ENCODE results near the gene RPS6KA5. TPM values are rescaled to one million over a fixed set of nuclear protein-coding genes. Genes with fewer than 3 reads are reported as not detected.

The RPS6KA5 gene
- total RNA-seq, 1 experiment from 2014 or later, result 24.2 TPM

DNA sequence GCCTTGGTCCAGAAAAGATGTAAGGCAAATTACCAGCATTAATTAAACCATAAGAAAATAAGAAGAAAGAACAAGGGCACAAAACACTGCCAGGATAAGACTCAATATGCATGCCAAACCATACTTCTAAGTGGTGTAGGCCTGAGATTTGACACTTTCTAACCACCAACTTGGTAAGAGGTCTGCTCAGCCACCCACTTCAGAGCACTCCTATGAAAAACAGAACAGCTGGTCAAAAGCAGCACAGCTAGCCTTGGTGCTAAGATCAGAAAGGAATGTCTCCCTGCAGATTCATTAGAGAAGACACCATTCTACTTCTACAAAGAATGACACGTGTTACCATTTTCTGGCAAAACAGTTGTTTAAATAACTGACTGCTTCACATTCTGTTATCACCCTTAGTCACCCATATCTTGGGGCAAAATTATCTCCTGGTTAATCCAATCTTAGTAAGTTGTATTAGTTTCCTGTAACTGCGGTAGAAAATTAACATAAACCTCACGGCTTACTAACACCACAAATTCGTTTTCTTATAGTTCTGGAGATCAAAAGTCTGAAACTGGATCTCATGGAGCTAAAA lies 13.2 kb downstream of the RPS6KA5 start:
- Histone ChIP-seq H3K79me2 (ENCODE audit: insufficient read depth, low read length) (peaks cover 58% of the 10 kb centered on the region), H3K27ac (ENCODE audit: low read depth, low read length) (no peak overlapping the region), H3K4me2 (ENCODE audit: low read length) (no peak overlapping the region), H2AFZ (ENCODE audit: low read depth, low read length, poor library complexity, severe bottlenecking) (no peak overlapping the region), H3K9me3 (ENCODE audit: control insufficient read depth in 1 of 2, insufficient read depth in 1 of 2, low read depth in 1 of 2, low read length in 2 of 2) (no peaks in the 10 kb centered on the region), H3K4me1 (ENCODE audit: control insufficient read depth in 1 of 2, insufficient read depth in 2 of 2, low read length in 2 of 2) (no peaks in the 10 kb centered on the region; a peak in 1 of 4 replicates), H3K9ac (ENCODE audit: low read length) (no peak overlapping the region), H3K27me3 (ENCODE audit: insufficient read depth, low read length) (no peaks in the 10 kb centered on the region), H4K20me1 (ENCODE audit: insufficient read depth) (no peaks in the 10 kb centered on the region), H3K4me3 (replicated peaks in 1 of 2; ENCODE audit: low read depth in 1 of 2, low read length in 2 of 2) (no peak overlapping the region), H3K36me3 (ENCODE audit: control insufficient read depth in 1 of 2, insufficient read depth in 2 of 2, low read length in 2 of 2) (no peaks in the 10 kb centered on the region), H3K9me2 (ENCODE audit: insufficient read depth) (no peaks in the 10 kb centered on the region)
- CTCF ChIA-PET, result no interaction called here
- POLR2A ChIA-PET, result no interaction called here
- RAD21 ChIA-PET (ENCODE audit: low non-redundant PET in 1 of 2, low total read pairs in 2 of 2, uncharacterized antibody in 2 of 2, unreplicated experiment in 2 of 2), result no interaction called here
- BruUV-seq (replicated peaks), result no TSS peak
- TF ChIP-seq TCF7L2 (IDR thresholded peaks at IDR 0.05; ENCODE audit: borderline replicate concordance, extremely low read depth, insufficient read depth, insufficient read length), result no peak
- no peak for TF ChIP-seq FOSL1 (IDR thresholded peaks at IDR 0.05; ENCODE audit: low read depth)
- DNase-seq (ENCODE audit: low read depth, low spot score) (no peak), ATAC-seq (no peak)
- intact Hi-C loops (cut with micrococcal nuclease), result no loop called here

- H3K27ac ChIP-seq (ENCODE audit: low read depth, low read length), result no peak overlapping the region
- no peak overlapping the region for H3K4me2 ChIP-seq (ENCODE audit: low read length)
- H3K27me3 ChIP-seq (ENCODE audit: insufficient read depth, low read length), result no peaks in the 10 kb centered on the region
- intact Hi-C loops (cut with micrococcal nuclease), result no loop called here
- TF ChIP-seq EGR1 (IDR thresholded peaks at IDR 0.05; ENCODE audit: low read depth) (no peak), ZBTB33 (IDR thresholded peaks at IDR 0.05; ENCODE audit: extremely low read depth, insufficient replicate concordance, low read length) (no peak), ZFX (IDR thresholded peaks at IDR 0.05) (no peak), POLR2AphosphoS5 (IDR thresholded peaks at IDR 0.05; ENCODE audit: low read depth, low read length) (no peak), REST (IDR thresholded peaks at IDR 0.05; ENCODE audit: low read depth) (no peak)
- TF ChIP-seq, protein P1, sequence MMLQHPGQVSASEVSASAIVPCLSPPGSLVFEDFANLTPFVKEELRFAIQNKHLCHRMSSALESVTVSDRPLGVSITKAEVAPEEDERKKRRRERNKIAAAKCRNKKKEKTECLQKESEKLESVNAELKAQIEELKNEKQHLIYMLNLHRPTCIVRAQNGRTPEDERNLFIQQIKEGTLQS (IDR thresholded peaks at IDR 0.05), result no peak
- H3K36me3 ChIP-seq (ENCODE audit: control insufficient read depth in 1 of 2, insufficient read depth in 2 of 2, low read length in 2 of 2), result no peaks in the 10 kb centered on the region
- no peak overlapping the region for H3K9ac ChIP-seq (ENCODE audit: low read length)
- no peaks in the 10 kb centered on the region for H3K9me2 ChIP-seq (ENCODE audit: insufficient read depth)
- no peaks in the 10 kb centered on the region for H3K9me3 ChIP-seq (ENCODE audit: control insufficient read depth in 1 of 2, insufficient read depth in 1 of 2, low read depth in 1 of 2, low read length in 2 of 2)
- BruUV-seq (replicated peaks), result no TSS peak
- H4K20me1 ChIP-seq (ENCODE audit: insufficient read depth), result no peaks in the 10 kb centered on the region
- POLR2A ChIA-PET, result no interaction called here
- H3K4me1 ChIP-seq (ENCODE audit: control insufficient read depth in 1 of 2, insufficient read depth in 2 of 2, low read length in 2 of 2), result peaks cover 0 to under 1% of the 10 kb centered on the region in 2 experiments; a peak in 1 of 4 replicates
- CTCF ChIA-PET, result no interaction called here
- H3K79me2 ChIP-seq (ENCODE audit: insufficient read depth, low read length), result peaks cover 53% of the 10 kb centered on the region
- RAD21 ChIA-PET (ENCODE audit: low non-redundant PET in 1 of 2, low total read pairs in 2 of 2, uncharacterized antibody in 2 of 2, unreplicated experiment in 2 of 2), result no interaction called here
- no peak overlapping the region for H3K4me3 ChIP-seq (replicated peaks in 1 of 2; ENCODE audit: low read depth in 1 of 2, low read length in 2 of 2)
- no peak overlapping the region for H2AFZ ChIP-seq (ENCODE audit: low read depth, low read length, poor library complexity, severe bottlenecking)
- DNase-seq (ENCODE audit: low read depth, low spot score) (no peak), ATAC-seq (no peak)
Observed at GRCh38 chr14:91046488-91047072, 13.9 kb downstream of the RPS6KA5 start.

All from HCT116 (cell line).